Lower leg skin (tissue), 3 donors: Measurements from ENCODE around the gene XYLB.

Experiments used
- POLR2A ChIP-seq, 2 donors: fragments of 450-650 bp; IDR thresholded peaks; one replicate each; pipeline ENCODE4 v1.6.1; 2016 to 2017; ENCODE audit warnings: antibody characterized with exemption in 2 of 2, mild to moderate bottlenecking in 1 of 2, moderate library complexity in 1 of 2
- TF ChIP-seq, protein P1 (sequence below), 3 donors: fragments of 450-650 bp; IDR thresholded peaks; one replicate each; pipeline ENCODE4 v1.5.1; 2016; ENCODE audit warnings: antibody characterized with exemption in 3 of 3, mild to moderate bottlenecking in 3 of 3, moderate library complexity in 2 of 3

DNA sequence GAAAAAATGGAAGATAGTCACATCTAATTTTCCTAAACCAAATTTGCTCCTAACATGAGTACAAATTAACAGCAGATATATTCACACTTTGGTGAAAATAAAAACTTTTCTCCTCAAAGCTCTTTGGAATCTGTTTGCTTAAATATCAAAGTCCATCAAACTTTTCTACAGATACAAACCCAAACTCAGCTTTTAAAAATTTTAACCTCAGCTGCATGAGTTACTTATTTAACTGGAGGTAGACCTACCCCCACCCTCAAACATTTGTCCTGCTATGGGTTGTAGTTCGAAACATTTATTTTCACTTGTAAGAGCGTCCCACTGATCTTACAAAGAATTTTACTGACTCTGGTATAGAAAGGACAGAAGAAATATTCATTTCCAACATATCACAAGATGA lies 8.9 kb upstream of the XYLB start:
- TF ChIP-seq, protein P1, sequence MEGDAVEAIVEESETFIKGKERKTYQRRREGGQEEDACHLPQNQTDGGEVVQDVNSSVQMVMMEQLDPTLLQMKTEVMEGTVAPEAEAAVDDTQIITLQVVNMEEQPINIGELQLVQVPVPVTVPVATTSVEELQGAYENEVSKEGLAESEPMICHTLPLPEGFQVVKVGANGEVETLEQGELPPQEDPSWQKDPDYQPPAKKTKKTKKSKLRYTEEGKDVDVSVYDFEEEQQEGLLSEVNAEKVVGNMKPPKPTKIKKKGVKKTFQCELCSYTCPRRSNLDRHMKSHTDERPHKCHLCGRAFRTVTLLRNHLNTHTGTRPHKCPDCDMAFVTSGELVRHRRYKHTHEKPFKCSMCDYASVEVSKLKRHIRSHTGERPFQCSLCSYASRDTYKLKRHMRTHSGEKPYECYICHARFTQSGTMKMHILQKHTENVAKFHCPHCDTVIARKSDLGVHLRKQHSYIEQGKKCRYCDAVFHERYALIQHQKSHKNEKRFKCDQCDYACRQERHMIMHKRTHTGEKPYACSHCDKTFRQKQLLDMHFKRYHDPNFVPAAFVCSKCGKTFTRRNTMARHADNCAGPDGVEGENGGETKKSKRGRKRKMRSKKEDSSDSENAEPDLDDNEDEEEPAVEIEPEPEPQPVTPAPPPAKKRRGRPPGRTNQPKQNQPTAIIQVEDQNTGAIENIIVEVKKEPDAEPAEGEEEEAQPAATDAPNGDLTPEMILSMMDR (IDR thresholded peaks at IDR 0.05): no peak
- no peak for TF ChIP-seq POLR2A (IDR thresholded peaks at IDR 0.05)
